ENCODE measurements around the gene PSKH1.
"Not testable (repeated sequence)": the region's sequence is repeated elsewhere in the genome, so short reads cannot be mapped to it uniquely, and the experiment has no call there.

Gene PSKH1

GRCh38 chr16:67902831-67903230 lies 9.8 kb downstream of the PSKH1 start:
- no peak overlapping the region for H3K4me3 ChIP-seq (ENCODE audit: low read depth, low read length)
- no peak for DNase-seq (ENCODE audit: low read depth)
- TF ChIP-seq CTCF (IDR thresholded peaks at IDR 0.05; ENCODE audit: insufficient read depth, low read depth, low read length, missing control alignments), result no peak

GRCh38 chr16:67907397-67908180 lies 14.5 kb downstream of the PSKH1 start:
- no peak for DNase-seq (ENCODE audit: low read depth)
- no peak overlapping the region for H3K4me3 ChIP-seq (ENCODE audit: low read depth, low read length)
- no peak for TF ChIP-seq CTCF (IDR thresholded peaks at IDR 0.05; ENCODE audit: insufficient read depth, low read depth, low read length, missing control alignments)

GRCh38 chr16:67909056-67909742 lies 16.1 kb downstream of the PSKH1 start:
- TF ChIP-seq CTCF (IDR thresholded peaks at IDR 0.05; ENCODE audit: insufficient read depth, low read depth, low read length, missing control alignments), result no peak
- H3K4me3 ChIP-seq (ENCODE audit: low read depth, low read length), result no peak overlapping the region
- DNase-seq (ENCODE audit: low read depth), result no peak

- TF ChIP-seq CTCF (IDR thresholded peaks at IDR 0.05; ENCODE audit: insufficient read depth, low read depth, low read length, missing control alignments), result no peak
- no peak overlapping the region for H3K4me3 ChIP-seq (ENCODE audit: low read depth, low read length)
- peak; percentile 52 for DNase-seq (ENCODE audit: low read depth)
Measured at GRCh38 chr16:67910158-67910557, 17.1 kb downstream of the PSKH1 start.

- H3K4me3 ChIP-seq (ENCODE audit: low read depth, low read length), result no peak overlapping the region
- no peak for TF ChIP-seq CTCF (IDR thresholded peaks at IDR 0.05; ENCODE audit: insufficient read depth, low read depth, low read length, missing control alignments)
- DNase-seq (ENCODE audit: low read depth), result no peak
Measured at GRCh38 chr16:67914758-67915495, 21.9 kb downstream of the PSKH1 start.

GRCh38 chr16:67915496-67915769 lies 22.4 kb downstream of the PSKH1 start:
- not testable (repeated sequence) for DNase-seq (ENCODE audit: low read depth); H3K4me3 ChIP-seq (ENCODE audit: low read depth, low read length)
